HEK293 (cell line): ENCODE results near the gene DPYSL3.

Experiments
- CTCF ChIA-PET: fragments of 350-600 bp; formaldehyde crosslinking; extraction: SDS; loops from one replicate; lab custom pipeline; 2021; ENCODE audit warnings: antibody characterized with exemption; lab: Yijun Ruan, JAX
- POLR2A ChIA-PET: fragments of 300-600 bp; formaldehyde crosslinking; extraction: SDS; loops from one replicate; lab custom pipeline; 2020; ENCODE audit warnings: antibody characterized with exemption, inconsistent platforms; lab: Yijun Ruan, JAX
- H3K27ac ChIP-seq: fragments of 200-500 bp; sonication (Bioruptor generic); 2 replicates; pipeline ENCODE4 v1.5.1; 2014; ENCODE audit warnings: low read depth, low read length, control low read depth, inconsistent platforms; ENCODE audit errors: extremely low read depth
- H3K36me3 ChIP-seq, 2 experiments: fragments of 200-500 bp in 1 of 2; sonication (Bioruptor generic) in 1 of 2; 1 replicate in 1 of 2; 2 replicates in 1 of 2; pipeline ENCODE4 v1.5.1; 2014 to 2017; ENCODE audit warnings: inconsistent platforms in 2 of 2, low read length in 2 of 2; ENCODE audit not compliant: control insufficient read depth in 2 of 2, insufficient read depth in 1 of 2
- H3K4me1 ChIP-seq: fragments of 200-500 bp; sonication (Bioruptor generic); 2 replicates; pipeline ENCODE4 v1.5.1; 2014; ENCODE audit warnings: mild to moderate bottlenecking, low read length, inconsistent platforms; ENCODE audit not compliant: control insufficient read depth, insufficient read depth
- H3K4me3 ChIP-seq: 2 replicates; pipeline ENCODE4 v1.5.1; 2011; ENCODE audit warnings: low read depth, mild to moderate bottlenecking, control low read depth, low read length, moderate library complexity
- H3K9me3 ChIP-seq: fragments of 200-500 bp; sonication (Bioruptor generic); 2 replicates; pipeline ENCODE4 v1.5.1; 2014; ENCODE audit warnings: low read depth, low read length, inconsistent platforms; ENCODE audit not compliant: control insufficient read depth, insufficient read depth
- EGR2 ChIP-seq: fragments of 450-650 bp; formaldehyde crosslinking; IDR thresholded peaks from 2 replicates; pipeline ENCODE4 v1.5.1; 2016; ENCODE audit warnings: low read depth, missing biosample characterization, missing genetic modification characterization
- IKZF3 ChIP-seq: fragments of 450-650 bp; IDR thresholded peaks from 2 replicates; pipeline ENCODE4 v1.5.0; 2018; ENCODE audit warnings: missing biosample characterization, mild to moderate bottlenecking, missing genetic modification characterization, moderate library complexity
- REPIN1 ChIP-seq: fragments of 450-650 bp; formaldehyde crosslinking; IDR thresholded peaks from 2 replicates; pipeline ENCODE4 v1.5.1; 2017; ENCODE audit warnings: missing biosample characterization, missing genetic modification characterization, low read depth
- ZBTB7A ChIP-seq: fragments of 450-650 bp; formaldehyde crosslinking; IDR thresholded peaks from 2 replicates; pipeline ENCODE4 v1.5.1; 2016; ENCODE audit warnings: low read depth, missing biosample characterization, missing genetic modification characterization
- ZFP37 ChIP-seq: fragments of 450-650 bp; formaldehyde crosslinking; IDR thresholded peaks from 2 replicates; pipeline ENCODE4 v1.5.1; 2016; ENCODE audit warnings: missing biosample characterization, missing genetic modification characterization
- ZNF121 ChIP-seq: fragments of 450-650 bp; formaldehyde crosslinking; IDR thresholded peaks from 2 replicates; pipeline ENCODE4 v1.5.1; 2016; ENCODE audit warnings: missing biosample characterization, missing genetic modification characterization
- ZNF175 ChIP-seq: fragments of 450-650 bp; formaldehyde crosslinking; IDR thresholded peaks from 2 replicates; pipeline ENCODE4 v1.5.1; 2016; ENCODE audit warnings: missing biosample characterization, missing genetic modification characterization
- ZNF2 ChIP-seq: fragments of 450-650 bp; formaldehyde crosslinking; IDR thresholded peaks from 2 replicates; pipeline ENCODE4 v1.5.1; 2016; ENCODE audit warnings: missing biosample characterization, missing genetic modification characterization
- ZNF23 ChIP-seq: fragments of 450-650 bp; formaldehyde crosslinking; IDR thresholded peaks from 2 replicates; pipeline ENCODE4 v1.5.1; 2016; ENCODE audit warnings: missing biosample characterization, missing genetic modification characterization, borderline replicate concordance
- ZNF248 ChIP-seq: fragments of 450-650 bp; formaldehyde crosslinking; IDR thresholded peaks from 2 replicates; pipeline ENCODE4 v1.5.1; 2017; ENCODE audit warnings: missing biosample characterization, missing genetic modification characterization
- ZNF311 ChIP-seq: fragments of 450-650 bp; formaldehyde crosslinking; IDR thresholded peaks from 2 replicates; pipeline ENCODE4 v1.5.1; 2017; ENCODE audit warnings: missing biosample characterization, missing genetic modification characterization, borderline replicate concordance
- ZNF324 ChIP-seq: fragments of 450-650 bp; formaldehyde crosslinking; IDR thresholded peaks from 2 replicates; pipeline ENCODE4 v1.5.1; 2016; ENCODE audit warnings: missing biosample characterization, missing genetic modification characterization
- ZNF341 ChIP-seq: fragments of 450-650 bp; formaldehyde crosslinking; IDR thresholded peaks from 2 replicates; pipeline ENCODE4; 2016; ENCODE audit warnings: low read depth, missing biosample characterization, missing genetic modification characterization
- ZNF394 ChIP-seq: fragments of 450-650 bp; formaldehyde crosslinking; IDR thresholded peaks from 2 replicates; pipeline ENCODE4 v1.5.1; 2016; ENCODE audit warnings: missing biosample characterization, missing genetic modification characterization, mild to moderate bottlenecking, moderate library complexity, borderline replicate concordance
- ZNF558 ChIP-seq: fragments of 450-650 bp; formaldehyde crosslinking; IDR thresholded peaks from 2 replicates; pipeline ENCODE4 v1.5.1; 2016; ENCODE audit warnings: missing biosample characterization, missing genetic modification characterization
- ZNF768 ChIP-seq: fragments of 450-650 bp; formaldehyde crosslinking; IDR thresholded peaks from 2 replicates; pipeline ENCODE4 v1.5.1; 2018; ENCODE audit warnings: missing biosample characterization, mild to moderate bottlenecking, missing genetic modification characterization
- TF ChIP-seq, protein P1 (sequence below): fragments of 450-650 bp; formaldehyde crosslinking; IDR thresholded peaks from 2 replicates; pipeline ENCODE4 v1.5.1; 2016; ENCODE audit warnings: missing biosample characterization, missing genetic modification characterization, borderline replicate concordance
- TF ChIP-seq, protein P2 (sequence below): fragments of 450-650 bp; formaldehyde crosslinking; IDR thresholded peaks from 2 replicates; pipeline ENCODE4 v1.5.1; 2016; ENCODE audit warnings: missing biosample characterization, missing genetic modification characterization
- TF ChIP-seq, protein P3 (sequence below): fragments of 450-650 bp; formaldehyde crosslinking; IDR thresholded peaks from 2 replicates; pipeline ENCODE4 v1.5.1; 2017; ENCODE audit warnings: missing biosample characterization, missing genetic modification characterization
- TF ChIP-seq, protein P4 (sequence below): fragments of 450-650 bp; formaldehyde crosslinking; IDR thresholded peaks from 2 replicates; pipeline ENCODE4 v1.5.1; 2017; ENCODE audit warnings: missing biosample characterization, missing genetic modification characterization
- TF ChIP-seq, protein P5 (sequence below): fragments of 450-650 bp; formaldehyde crosslinking; IDR thresholded peaks from 2 replicates; pipeline ENCODE4 v1.5.1; 2016; ENCODE audit warnings: missing biosample characterization, missing genetic modification characterization

Gene DPYSL3

DNA sequence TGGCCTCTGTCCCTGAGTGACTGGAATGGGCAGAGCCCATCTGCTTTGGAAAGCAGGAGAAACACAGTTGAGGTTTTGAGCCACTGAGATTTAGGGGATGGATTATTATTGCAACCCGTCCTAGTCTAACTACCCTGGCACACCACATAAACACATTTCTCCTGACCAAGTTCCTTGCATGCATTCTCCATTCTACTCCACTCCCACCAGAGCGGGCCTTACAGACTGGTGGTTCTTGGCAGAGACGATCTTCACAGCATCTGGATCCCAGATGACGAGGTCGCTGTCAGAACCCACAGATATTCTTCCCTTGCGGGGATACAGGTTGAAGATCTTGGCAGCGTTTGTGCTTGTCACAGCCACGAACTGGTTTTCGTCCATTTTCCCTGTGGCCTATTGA, 111.0 kb downstream of the DPYSL3 start (continued):
- TF ChIP-seq, protein P1, sequence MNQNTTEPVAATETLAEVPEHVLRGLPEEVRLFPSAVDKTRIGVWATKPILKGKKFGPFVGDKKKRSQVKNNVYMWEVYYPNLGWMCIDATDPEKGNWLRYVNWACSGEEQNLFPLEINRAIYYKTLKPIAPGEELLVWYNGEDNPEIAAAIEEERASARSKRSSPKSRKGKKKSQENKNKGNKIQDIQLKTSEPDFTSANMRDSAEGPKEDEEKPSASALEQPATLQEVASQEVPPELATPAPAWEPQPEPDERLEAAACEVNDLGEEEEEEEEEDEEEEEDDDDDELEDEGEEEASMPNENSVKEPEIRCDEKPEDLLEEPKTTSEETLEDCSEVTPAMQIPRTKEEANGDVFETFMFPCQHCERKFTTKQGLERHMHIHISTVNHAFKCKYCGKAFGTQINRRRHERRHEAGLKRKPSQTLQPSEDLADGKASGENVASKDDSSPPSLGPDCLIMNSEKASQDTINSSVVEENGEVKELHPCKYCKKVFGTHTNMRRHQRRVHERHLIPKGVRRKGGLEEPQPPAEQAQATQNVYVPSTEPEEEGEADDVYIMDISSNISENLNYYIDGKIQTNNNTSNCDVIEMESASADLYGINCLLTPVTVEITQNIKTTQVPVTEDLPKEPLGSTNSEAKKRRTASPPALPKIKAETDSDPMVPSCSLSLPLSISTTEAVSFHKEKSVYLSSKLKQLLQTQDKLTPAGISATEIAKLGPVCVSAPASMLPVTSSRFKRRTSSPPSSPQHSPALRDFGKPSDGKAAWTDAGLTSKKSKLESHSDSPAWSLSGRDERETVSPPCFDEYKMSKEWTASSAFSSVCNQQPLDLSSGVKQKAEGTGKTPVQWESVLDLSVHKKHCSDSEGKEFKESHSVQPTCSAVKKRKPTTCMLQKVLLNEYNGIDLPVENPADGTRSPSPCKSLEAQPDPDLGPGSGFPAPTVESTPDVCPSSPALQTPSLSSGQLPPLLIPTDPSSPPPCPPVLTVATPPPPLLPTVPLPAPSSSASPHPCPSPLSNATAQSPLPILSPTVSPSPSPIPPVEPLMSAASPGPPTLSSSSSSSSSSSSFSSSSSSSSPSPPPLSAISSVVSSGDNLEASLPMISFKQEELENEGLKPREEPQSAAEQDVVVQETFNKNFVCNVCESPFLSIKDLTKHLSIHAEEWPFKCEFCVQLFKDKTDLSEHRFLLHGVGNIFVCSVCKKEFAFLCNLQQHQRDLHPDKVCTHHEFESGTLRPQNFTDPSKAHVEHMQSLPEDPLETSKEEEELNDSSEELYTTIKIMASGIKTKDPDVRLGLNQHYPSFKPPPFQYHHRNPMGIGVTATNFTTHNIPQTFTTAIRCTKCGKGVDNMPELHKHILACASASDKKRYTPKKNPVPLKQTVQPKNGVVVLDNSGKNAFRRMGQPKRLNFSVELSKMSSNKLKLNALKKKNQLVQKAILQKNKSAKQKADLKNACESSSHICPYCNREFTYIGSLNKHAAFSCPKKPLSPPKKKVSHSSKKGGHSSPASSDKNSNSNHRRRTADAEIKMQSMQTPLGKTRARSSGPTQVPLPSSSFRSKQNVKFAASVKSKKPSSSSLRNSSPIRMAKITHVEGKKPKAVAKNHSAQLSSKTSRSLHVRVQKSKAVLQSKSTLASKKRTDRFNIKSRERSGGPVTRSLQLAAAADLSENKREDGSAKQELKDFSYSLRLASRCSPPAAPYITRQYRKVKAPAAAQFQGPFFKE: no peak

DNA sequence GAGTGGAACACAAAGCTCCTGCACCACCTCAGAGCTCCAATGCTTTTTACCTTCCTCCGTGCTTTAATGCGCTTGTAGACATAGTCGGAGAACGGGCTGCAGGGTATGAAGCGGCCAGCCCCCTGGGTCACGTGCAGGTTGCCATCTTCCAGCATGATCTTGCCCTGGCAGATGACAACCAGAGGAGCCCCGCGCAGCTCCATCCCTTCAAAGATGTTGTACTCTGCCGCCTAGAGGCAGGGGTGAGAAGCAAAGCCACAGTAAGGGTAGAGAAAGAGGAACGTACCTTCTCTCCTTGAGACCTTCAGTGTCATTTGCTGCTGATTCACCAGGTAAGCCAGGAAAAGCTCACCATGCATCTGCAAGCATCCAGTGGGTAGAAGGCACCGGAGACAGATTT, 112.3 kb downstream of the DPYSL3 start:
- Histone ChIP-seq H3K4me3 (no peak overlapping the region), H3K9me3 (no peaks in the 10 kb centered on the region), H3K4me1 (no peaks in the 10 kb centered on the region), H3K27ac (no peak overlapping the region), H3K36me3 (peaks cover 3 to 37% of the 10 kb centered on the region in 2 experiments; a peak in 2 of 3 replicates)
- no peak for TF ChIP-seq ZBTB7A (tag by site-specific recombination)
- no peak for TF ChIP-seq EGR2 (tag by site-specific recombination)
- TF ChIP-seq ZNF248 (tag by site-specific recombination): no peak
- no peak for TF ChIP-seq ZNF2 (tag by site-specific recombination)
- TF ChIP-seq, protein P2, sequence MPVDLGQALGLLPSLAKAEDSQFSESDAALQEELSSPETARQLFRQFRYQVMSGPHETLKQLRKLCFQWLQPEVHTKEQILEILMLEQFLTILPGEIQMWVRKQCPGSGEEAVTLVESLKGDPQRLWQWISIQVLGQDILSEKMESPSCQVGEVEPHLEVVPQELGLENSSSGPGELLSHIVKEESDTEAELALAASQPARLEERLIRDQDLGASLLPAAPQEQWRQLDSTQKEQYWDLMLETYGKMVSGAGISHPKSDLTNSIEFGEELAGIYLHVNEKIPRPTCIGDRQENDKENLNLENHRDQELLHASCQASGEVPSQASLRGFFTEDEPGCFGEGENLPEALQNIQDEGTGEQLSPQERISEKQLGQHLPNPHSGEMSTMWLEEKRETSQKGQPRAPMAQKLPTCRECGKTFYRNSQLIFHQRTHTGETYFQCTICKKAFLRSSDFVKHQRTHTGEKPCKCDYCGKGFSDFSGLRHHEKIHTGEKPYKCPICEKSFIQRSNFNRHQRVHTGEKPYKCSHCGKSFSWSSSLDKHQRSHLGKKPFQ (tag by site-specific recombination): no peak
- TF ChIP-seq ZNF311 (tag by site-specific recombination): no peak
- TF ChIP-seq IKZF3 (tag by site-specific recombination): no peak
- no peak for TF ChIP-seq ZNF175 (tag by site-specific recombination)
- TF ChIP-seq, protein P3, sequence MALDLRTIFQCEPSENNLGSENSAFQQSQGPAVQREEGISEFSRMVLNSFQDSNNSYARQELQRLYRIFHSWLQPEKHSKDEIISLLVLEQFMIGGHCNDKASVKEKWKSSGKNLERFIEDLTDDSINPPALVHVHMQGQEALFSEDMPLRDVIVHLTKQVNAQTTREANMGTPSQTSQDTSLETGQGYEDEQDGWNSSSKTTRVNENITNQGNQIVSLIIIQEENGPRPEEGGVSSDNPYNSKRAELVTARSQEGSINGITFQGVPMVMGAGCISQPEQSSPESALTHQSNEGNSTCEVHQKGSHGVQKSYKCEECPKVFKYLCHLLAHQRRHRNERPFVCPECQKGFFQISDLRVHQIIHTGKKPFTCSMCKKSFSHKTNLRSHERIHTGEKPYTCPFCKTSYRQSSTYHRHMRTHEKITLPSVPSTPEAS (tag by site-specific recombination): no peak
- no peak for TF ChIP-seq ZNF121 (tag by site-specific recombination)
- TF ChIP-seq ZNF394 (tag by site-specific recombination): no peak
- ChIA-PET POLR2A (no interaction called here), CTCF (interaction anchor here (0.6 to 2.3 kb wide), 4 partner anchors 28 to 859 kb away, joined by 3 to 10 read pairs (median 3); no protein-coding TSS in a partner anchor)

DNA sequence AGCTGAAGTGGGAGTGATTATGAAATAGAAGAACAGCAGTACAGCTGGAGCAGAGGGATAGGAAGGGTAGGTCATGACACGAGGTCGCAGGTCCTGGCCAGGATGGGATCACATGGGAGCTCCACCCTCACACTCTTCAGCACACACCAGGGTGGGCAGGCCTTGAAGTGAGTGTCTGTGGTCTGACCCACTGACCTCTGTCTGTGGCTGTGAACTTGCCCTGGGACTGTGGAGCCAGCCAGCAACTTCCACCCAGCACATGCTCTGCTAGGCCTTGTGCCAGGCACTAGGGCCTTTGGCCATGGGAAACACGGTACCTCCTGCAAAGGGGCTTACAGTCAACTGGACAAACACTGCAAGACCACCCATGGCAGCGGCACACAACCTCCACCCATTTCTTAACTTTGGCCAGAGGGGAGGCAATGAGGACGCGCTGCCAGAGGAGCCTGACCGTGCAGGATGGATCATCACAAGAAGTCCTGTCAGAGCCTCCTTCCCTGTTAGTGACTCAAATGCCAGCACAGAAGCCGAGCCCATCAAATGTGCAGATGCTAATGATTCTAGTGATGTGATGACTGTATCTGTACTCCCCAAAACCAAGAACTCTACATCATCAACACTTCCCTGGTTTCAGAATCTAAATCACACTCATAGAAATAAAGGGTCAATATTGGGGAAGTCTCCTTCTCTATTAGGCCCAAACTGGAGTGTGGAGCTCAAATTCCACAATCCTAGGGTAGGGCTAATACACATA, 113.6 kb downstream of the DPYSL3 start:
- no peak overlapping the region for H3K27ac ChIP-seq
- H3K9me3 ChIP-seq: no peaks in the 10 kb centered on the region
- H3K4me3 ChIP-seq: no peak overlapping the region
- no peaks in the 10 kb centered on the region for H3K4me1 ChIP-seq
- H3K36me3 ChIP-seq: peaks cover 3 to 34% of the 10 kb centered on the region in 2 experiments; a peak in 2 of 3 replicates
- CTCF ChIA-PET: interaction anchor here (0.6 to 2.3 kb wide), 2 partner anchors 27 to 83 kb away, joined by 3 to 10 read pairs; no protein-coding TSS in a partner anchor
- POLR2A ChIA-PET: no interaction called here
- TF ChIP-seq, protein P4, sequence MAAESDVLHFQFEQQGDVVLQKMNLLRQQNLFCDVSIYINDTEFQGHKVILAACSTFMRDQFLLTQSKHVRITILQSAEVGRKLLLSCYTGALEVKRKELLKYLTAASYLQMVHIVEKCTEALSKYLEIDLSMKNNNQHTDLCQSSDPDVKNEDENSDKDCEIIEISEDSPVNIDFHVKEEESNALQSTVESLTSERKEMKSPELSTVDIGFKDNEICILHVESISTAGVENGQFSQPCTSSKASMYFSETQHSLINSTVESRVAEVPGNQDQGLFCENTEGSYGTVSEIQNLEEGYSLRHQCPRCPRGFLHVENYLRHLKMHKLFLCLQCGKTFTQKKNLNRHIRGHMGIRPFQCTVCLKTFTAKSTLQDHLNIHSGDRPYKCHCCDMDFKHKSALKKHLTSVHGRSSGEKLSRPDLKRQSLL (tag by site-specific recombination): no peak
- TF ChIP-seq ZNF23 (tag by site-specific recombination): no peak
- TF ChIP-seq ZNF341 (tag by site-specific recombination): no peak
- no peak for TF ChIP-seq ZNF558
- TF ChIP-seq ZNF768 (tag by site-specific recombination): no peak
- no peak for TF ChIP-seq REPIN1 (tag by site-specific recombination)
- no peak for TF ChIP-seq ZFP37 (tag by site-specific recombination)
- TF ChIP-seq, protein P5, sequence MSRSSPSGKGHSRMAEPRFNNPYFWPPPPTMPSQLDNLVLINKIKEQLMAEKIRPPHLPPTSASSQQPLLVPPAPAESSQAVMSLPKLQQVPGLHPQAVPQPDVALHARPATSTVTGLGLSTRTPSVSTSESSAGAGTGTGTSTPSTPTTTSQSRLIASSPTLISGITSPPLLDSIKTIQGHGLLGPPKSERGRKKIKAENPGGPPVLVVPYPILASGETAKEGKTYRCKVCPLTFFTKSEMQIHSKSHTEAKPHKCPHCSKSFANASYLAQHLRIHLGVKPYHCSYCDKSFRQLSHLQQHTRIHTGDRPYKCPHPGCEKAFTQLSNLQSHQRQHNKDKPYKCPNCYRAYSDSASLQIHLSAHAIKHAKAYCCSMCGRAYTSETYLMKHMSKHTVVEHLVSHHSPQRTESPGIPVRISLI (tag by site-specific recombination): no peak
- no peak for TF ChIP-seq ZNF324 (tag by site-specific recombination)
